WI38 (cell line): ENCODE results near the gene FREM1.

ENCODE experiments used
- H3K4me3 ChIP-seq: 2 replicates; pipeline ENCODE4 v1.5.1; 2011; ENCODE audit warnings: low read depth, mild to moderate bottlenecking, control low read depth, low read length
- TF ChIP-seq, protein P1 (sequence below): IDR thresholded peaks from 2 replicates; pipeline ENCODE4 v1.5.1; 2012; ENCODE audit warnings: low read depth, mild to moderate bottlenecking, control low read depth, low read length

The FREM1 gene

DNA sequence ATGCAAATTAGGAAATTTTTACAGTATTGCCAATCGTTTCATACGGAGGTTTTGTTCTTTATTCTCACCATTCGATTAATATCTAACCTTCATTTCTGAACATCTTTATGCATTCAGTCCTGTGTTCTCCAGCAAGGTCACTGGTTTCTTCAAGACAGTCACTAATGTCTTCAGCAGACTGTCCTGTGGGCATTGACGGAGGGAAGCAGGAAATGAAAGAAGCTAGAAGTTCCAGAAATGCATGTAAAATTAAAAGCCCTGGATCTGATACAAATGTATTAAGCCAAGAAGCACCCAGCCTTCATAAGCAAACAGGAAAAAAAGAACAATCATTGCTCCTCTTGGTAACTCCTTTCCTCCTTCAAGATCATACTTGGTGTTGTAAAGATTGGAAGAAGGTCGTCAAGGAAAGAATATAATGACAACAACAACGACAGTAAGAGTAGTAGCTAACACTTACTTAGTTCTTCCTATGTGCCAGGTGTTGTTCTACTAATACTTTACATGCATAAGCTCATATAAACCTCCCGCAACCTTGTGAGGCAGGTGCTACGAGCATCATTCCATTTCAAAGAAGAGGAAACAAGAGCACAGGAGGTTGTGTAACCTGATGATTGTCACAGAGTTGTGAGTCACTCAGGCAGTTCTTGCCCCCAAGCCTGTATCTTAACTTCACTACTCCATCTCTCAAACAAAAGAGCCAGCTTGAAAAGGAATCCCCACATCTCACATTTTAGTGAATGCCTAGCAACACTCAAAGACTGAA, 127.8 kb downstream of the FREM1 start:
- TF ChIP-seq, protein P1, sequence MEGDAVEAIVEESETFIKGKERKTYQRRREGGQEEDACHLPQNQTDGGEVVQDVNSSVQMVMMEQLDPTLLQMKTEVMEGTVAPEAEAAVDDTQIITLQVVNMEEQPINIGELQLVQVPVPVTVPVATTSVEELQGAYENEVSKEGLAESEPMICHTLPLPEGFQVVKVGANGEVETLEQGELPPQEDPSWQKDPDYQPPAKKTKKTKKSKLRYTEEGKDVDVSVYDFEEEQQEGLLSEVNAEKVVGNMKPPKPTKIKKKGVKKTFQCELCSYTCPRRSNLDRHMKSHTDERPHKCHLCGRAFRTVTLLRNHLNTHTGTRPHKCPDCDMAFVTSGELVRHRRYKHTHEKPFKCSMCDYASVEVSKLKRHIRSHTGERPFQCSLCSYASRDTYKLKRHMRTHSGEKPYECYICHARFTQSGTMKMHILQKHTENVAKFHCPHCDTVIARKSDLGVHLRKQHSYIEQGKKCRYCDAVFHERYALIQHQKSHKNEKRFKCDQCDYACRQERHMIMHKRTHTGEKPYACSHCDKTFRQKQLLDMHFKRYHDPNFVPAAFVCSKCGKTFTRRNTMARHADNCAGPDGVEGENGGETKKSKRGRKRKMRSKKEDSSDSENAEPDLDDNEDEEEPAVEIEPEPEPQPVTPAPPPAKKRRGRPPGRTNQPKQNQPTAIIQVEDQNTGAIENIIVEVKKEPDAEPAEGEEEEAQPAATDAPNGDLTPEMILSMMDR: no peak
- H3K4me3 ChIP-seq: no peak overlapping the region

DNA sequence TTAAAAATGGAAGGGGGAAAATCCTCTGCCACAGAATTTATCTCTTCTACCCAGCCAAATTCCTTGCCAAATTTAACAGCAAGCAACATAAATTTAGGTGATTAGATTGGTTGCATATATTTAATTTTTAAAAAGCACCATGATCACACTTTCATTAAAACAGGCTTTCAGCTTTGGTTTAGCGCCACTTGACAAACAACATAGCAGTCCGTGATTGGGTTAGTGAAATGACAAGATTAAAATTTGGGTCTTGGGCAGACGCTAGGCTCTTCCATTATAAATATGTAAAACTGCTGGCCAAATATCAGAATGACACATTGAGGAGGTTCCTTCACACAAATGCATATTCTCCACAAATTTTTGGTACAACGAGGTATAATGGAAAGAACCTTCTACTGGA, 129.5 kb downstream of the FREM1 start:
- no peak overlapping the region for H3K4me3 ChIP-seq
- TF ChIP-seq, protein P1: no peak

DNA sequence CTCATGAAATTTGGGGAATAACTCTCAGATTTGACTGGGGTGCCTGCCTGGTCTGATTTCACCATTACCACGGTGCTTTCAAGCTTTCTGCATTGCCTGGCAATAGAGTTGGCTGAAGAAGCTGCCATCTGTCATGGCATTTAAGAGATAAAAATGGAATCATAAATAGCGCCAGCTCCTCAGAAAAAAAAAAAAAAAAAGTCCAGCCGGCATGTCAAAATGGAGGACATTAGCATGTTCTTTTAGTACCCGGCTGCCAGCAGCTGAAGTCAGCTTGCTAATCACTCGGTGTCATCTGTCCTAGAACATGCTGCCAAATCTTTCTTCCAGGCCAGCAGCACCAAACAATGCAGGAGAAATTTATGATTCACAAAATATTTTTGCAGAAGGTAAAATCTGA, 130.0 kb downstream of the FREM1 start:
- TF ChIP-seq, protein P1: no peak
- H3K4me3 ChIP-seq: no peak overlapping the region

DNA sequence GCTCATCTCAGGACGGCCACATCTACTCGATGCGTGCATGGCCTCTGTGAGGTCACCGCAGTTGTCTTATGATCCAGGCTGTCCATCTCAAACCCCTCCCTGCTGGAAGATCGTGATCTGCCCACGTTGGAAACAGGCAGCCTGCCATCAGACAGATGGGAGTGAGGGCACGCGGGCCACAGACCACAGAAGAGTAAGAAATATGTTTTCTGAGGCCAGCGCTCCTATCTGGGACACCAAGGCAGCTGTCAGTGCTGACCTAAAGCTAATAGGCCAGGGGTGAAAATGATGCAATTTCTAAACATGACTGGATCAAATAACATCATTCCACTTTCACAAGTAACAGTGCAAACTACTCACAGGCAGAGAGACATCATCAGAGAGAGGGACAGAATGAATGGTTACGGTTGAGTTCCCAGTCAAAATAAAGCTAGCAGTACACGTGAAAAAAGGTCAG, 130.6 kb downstream of the FREM1 start:
- TF ChIP-seq, protein P1: no peak
- no peak overlapping the region for H3K4me3 ChIP-seq

DNA sequence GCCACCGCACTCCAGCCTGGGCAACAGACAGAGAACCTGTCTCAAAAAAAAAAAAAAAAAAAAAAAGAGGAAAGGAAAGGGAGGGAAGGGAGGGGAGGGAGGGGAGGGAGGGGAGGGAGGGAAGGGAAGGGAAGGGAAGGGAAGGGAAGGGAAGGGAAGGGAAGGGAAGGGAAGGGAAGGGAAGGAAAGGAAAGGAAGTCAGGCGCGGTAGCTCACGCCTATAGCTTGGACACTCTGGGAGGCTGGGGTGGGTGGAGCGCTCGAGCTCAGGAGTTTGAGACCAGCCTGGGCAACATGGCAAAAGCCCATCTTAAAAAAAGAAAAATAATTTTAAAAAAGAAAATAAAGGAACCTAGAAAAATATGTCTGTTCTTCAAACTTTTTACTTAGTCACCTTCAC, 131.7 kb downstream of the FREM1 start:
- TF ChIP-seq, protein P1: no peak
- H3K4me3 ChIP-seq: no peak overlapping the region

DNA sequence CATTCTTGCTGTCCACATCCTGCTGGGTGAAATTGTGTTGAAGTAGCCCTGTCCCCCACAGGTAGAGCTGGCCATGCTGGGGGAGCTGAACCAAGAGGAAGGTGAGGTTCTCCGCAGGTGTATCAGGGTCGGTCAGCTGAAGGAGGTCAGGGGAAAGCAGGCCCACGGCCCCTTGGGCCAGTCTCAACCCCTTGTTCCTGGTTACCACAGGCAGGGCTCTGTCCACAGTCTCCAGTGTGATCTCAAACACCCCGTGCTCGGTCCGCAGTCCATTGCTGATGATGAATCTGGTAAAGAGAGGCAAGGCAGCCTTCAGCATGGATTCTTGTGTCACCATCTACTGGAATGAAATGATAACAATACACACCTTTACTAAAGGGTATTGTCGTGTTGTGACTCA, 134.3 kb downstream of the FREM1 start:
- H3K4me3 ChIP-seq: no peak overlapping the region
- TF ChIP-seq, protein P1: no peak

DNA sequence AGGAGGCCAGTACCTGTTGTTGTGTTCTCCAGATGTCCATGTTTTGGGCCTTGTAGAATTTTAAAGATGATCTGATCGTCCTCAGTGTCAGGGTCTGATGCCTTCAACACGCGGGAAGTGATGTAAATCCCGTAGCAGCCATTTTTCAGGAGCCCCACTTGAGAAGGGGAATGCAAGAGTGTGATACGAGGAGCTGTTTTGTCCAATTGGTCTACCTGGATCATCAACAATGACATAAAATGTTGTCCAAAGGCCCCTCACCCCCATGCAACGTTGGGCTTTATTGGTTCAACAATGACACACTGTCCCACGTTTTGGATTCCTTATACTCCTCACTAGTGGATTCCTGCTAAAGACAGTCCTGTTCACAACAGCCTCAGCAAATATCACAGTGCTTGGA, 139.6 kb downstream of the FREM1 start:
- TF ChIP-seq, protein P1: no peak
- no peak overlapping the region for H3K4me3 ChIP-seq
